HG03342 (cell line): ENCODE measurements around the gene HS3ST4.
"Not testable (repeated sequence)": the region's sequence is repeated elsewhere in the genome, so short reads cannot be mapped to it uniquely, and the experiment has no call there.

Experiments used
- ATAC-seq: cut with Tn5 transposase; IDR thresholded peaks from one replicate; pipeline ENCODE4 v1.9.1; 2021; ENCODE audit warnings: mild to moderate bottlenecking, moderate library complexity; ENCODE audit not compliant: unreplicated experiment

The HS3ST4 gene

GRCh38 chr16:25966172-25967097 is 274.7 kb downstream of the HS3ST4 start:
- ATAC-seq = peak; percentile 75

- no peak for ATAC-seq
Observed at GRCh38 chr16:25977121-25977520, 285.4 kb downstream of the HS3ST4 start.

GRCh38 chr16:25978218-25978617 is 286.5 kb downstream of the HS3ST4 start:
- ATAC-seq = no peak

- ATAC-seq = no peak
Observed at GRCh38 chr16:25988084-25988483, 296.3 kb downstream of the HS3ST4 start.

GRCh38 chr16:25988882-25989281 is 297.1 kb downstream of the HS3ST4 start:
- ATAC-seq = no peak

GRCh38 chr16:25996052-25996451 is 304.3 kb downstream of the HS3ST4 start:
- no peak for ATAC-seq

- ATAC-seq = no peak
Observed at GRCh38 chr16:26005336-26005735, 313.6 kb downstream of the HS3ST4 start.

GRCh38 chr16:26012376-26012775 is 320.6 kb downstream of the HS3ST4 start:
- no peak for ATAC-seq

GRCh38 chr16:26015776-26016175 is 324.0 kb downstream of the HS3ST4 start:
- ATAC-seq = no peak

- no peak for ATAC-seq
Observed at GRCh38 chr16:26016989-26017388, 325.2 kb downstream of the HS3ST4 start.

- ATAC-seq = no peak
Observed at GRCh38 chr16:26019381-26020242, 327.9 kb downstream of the HS3ST4 start.

GRCh38 chr16:26026709-26027450 is 335.1 kb downstream of the HS3ST4 start:
- ATAC-seq = no peak

- no peak for ATAC-seq
Observed at GRCh38 chr16:26031286-26031685, 339.5 kb downstream of the HS3ST4 start.

- ATAC-seq = not testable (repeated sequence)
Observed at GRCh38 chr16:26032661-26033060, 340.9 kb downstream of the HS3ST4 start.

- ATAC-seq = no peak
Observed at GRCh38 chr16:26041952-26042668, 350.4 kb downstream of the HS3ST4 start.

GRCh38 chr16:26050472-26050871 is 358.7 kb downstream of the HS3ST4 start:
- no peak for ATAC-seq

GRCh38 chr16:26051063-26051462 is 359.3 kb downstream of the HS3ST4 start:
- no peak for ATAC-seq

GRCh38 chr16:26053889-26054288 is 362.1 kb downstream of the HS3ST4 start:
- no peak for ATAC-seq

- ATAC-seq = no peak
Observed at GRCh38 chr16:26058326-26058725, 366.6 kb downstream of the HS3ST4 start.
